HEK293 (cell line): ENCODE data around the gene ADGRD1.

Experiments
- CTCF ChIA-PET: fragments of 350-600 bp; formaldehyde crosslinking; extraction: SDS; loops from one replicate; lab custom pipeline; 2021; ENCODE audit warnings: antibody characterized with exemption; lab: Yijun Ruan, JAX
- POLR2A ChIA-PET: fragments of 300-600 bp; formaldehyde crosslinking; extraction: SDS; loops from one replicate; lab custom pipeline; 2020; ENCODE audit warnings: antibody characterized with exemption, inconsistent platforms; lab: Yijun Ruan, JAX
- H3K27ac ChIP-seq: fragments of 200-500 bp; sonication (Bioruptor generic); 2 replicates; pipeline ENCODE4 v1.5.1; 2014; ENCODE audit warnings: low read depth, low read length, control low read depth, inconsistent platforms; ENCODE audit errors: extremely low read depth
- H3K36me3 ChIP-seq, 2 experiments: fragments of 200-500 bp in 1 of 2; sonication (Bioruptor generic) in 1 of 2; 1 replicate in 1 of 2; 2 replicates in 1 of 2; pipeline ENCODE4 v1.5.1; 2014 to 2017; ENCODE audit warnings: inconsistent platforms in 2 of 2, low read length in 2 of 2; ENCODE audit not compliant: control insufficient read depth in 2 of 2, insufficient read depth in 1 of 2
- H3K4me1 ChIP-seq: fragments of 200-500 bp; sonication (Bioruptor generic); 2 replicates; pipeline ENCODE4 v1.5.1; 2014; ENCODE audit warnings: mild to moderate bottlenecking, low read length, inconsistent platforms; ENCODE audit not compliant: control insufficient read depth, insufficient read depth
- H3K4me3 ChIP-seq: 2 replicates; pipeline ENCODE4 v1.5.1; 2011; ENCODE audit warnings: low read depth, mild to moderate bottlenecking, control low read depth, low read length, moderate library complexity
- H3K9me3 ChIP-seq: fragments of 200-500 bp; sonication (Bioruptor generic); 2 replicates; pipeline ENCODE4 v1.5.1; 2014; ENCODE audit warnings: low read depth, low read length, inconsistent platforms; ENCODE audit not compliant: control insufficient read depth, insufficient read depth
- CTCF ChIP-seq: fragments of 450-650 bp; formaldehyde crosslinking; IDR thresholded peaks from 2 replicates; pipeline ENCODE4 v1.5.1; 2016; ENCODE audit warnings: missing biosample characterization, missing genetic modification characterization
- KLF7 ChIP-seq: fragments of 450-650 bp; formaldehyde crosslinking; IDR thresholded peaks from 2 replicates; pipeline ENCODE4 v1.5.1; 2016; ENCODE audit warnings: missing biosample characterization, missing genetic modification characterization, borderline replicate concordance
- MYNN ChIP-seq: fragments of 450-650 bp; formaldehyde crosslinking; IDR thresholded peaks from 2 replicates; pipeline ENCODE4 v1.5.1; 2016; ENCODE audit warnings: missing biosample characterization, missing genetic modification characterization, borderline replicate concordance
- MZF1 ChIP-seq: fragments of 450-650 bp; formaldehyde crosslinking; IDR thresholded peaks from 2 replicates; pipeline ENCODE4 v1.5.1; 2017; ENCODE audit warnings: missing biosample characterization, missing genetic modification characterization, borderline replicate concordance
- REPIN1 ChIP-seq: fragments of 450-650 bp; formaldehyde crosslinking; IDR thresholded peaks from 2 replicates; pipeline ENCODE4 v1.5.1; 2017; ENCODE audit warnings: missing biosample characterization, missing genetic modification characterization, low read depth
- SALL2 ChIP-seq: fragments of 450-650 bp; formaldehyde crosslinking; IDR thresholded peaks from 2 replicates; pipeline ENCODE4 v1.5.0; 2017; ENCODE audit warnings: missing biosample characterization, mild to moderate bottlenecking, missing genetic modification characterization, borderline replicate concordance
- ZBTB7A ChIP-seq: fragments of 450-650 bp; formaldehyde crosslinking; IDR thresholded peaks from 2 replicates; pipeline ENCODE4 v1.5.1; 2016; ENCODE audit warnings: low read depth, missing biosample characterization, missing genetic modification characterization
- ZEB2 ChIP-seq: fragments of 450-650 bp; formaldehyde crosslinking; IDR thresholded peaks from 2 replicates; pipeline ENCODE4 v1.5.1; 2016; ENCODE audit warnings: missing biosample characterization, missing genetic modification characterization
- ZFP3 ChIP-seq: fragments of 450-650 bp; formaldehyde crosslinking; IDR thresholded peaks from 2 replicates; pipeline ENCODE4 v1.5.1; 2016; ENCODE audit warnings: low read depth, missing biosample characterization, missing genetic modification characterization
- ZNF184 ChIP-seq: fragments of 450-650 bp; IDR thresholded peaks from 2 replicates; pipeline ENCODE4 v1.5.1; 2018; ENCODE audit warnings: missing biosample characterization, mild to moderate bottlenecking, missing genetic modification characterization
- ZNF530 ChIP-seq: fragments of 450-650 bp; formaldehyde crosslinking; IDR thresholded peaks from 2 replicates; pipeline ENCODE4 v1.5.1; 2016; ENCODE audit warnings: low read depth, missing biosample characterization, missing genetic modification characterization
- ZNF585B ChIP-seq: fragments of 450-650 bp; formaldehyde crosslinking; IDR thresholded peaks from 2 replicates; pipeline ENCODE4 v1.5.1; 2016; ENCODE audit warnings: missing biosample characterization, missing genetic modification characterization
- ZNF621 ChIP-seq: fragments of 450-650 bp; formaldehyde crosslinking; IDR thresholded peaks from 2 replicates; pipeline ENCODE4 v1.5.1; 2017; ENCODE audit warnings: missing biosample characterization, missing genetic modification characterization
- ZNF701 ChIP-seq: fragments of 450-650 bp; formaldehyde crosslinking; IDR thresholded peaks from 2 replicates; pipeline ENCODE4 v1.5.1; 2016; ENCODE audit warnings: missing biosample characterization, missing genetic modification characterization
- ZNF707 ChIP-seq: fragments of 450-650 bp; formaldehyde crosslinking; IDR thresholded peaks from 2 replicates; pipeline ENCODE4 v1.5.1; 2016; ENCODE audit warnings: missing biosample characterization, missing genetic modification characterization
- ZNF747 ChIP-seq: fragments of 450-650 bp; formaldehyde crosslinking; IDR thresholded peaks from 2 replicates; pipeline ENCODE4 v1.5.1; 2016; ENCODE audit warnings: missing biosample characterization, missing genetic modification characterization
- ZNF837 ChIP-seq: fragments of 450-650 bp; formaldehyde crosslinking; IDR thresholded peaks from 2 replicates; pipeline ENCODE4 v1.5.1; 2016; ENCODE audit warnings: missing biosample characterization, missing genetic modification characterization
- ZNF843 ChIP-seq: fragments of 450-650 bp; formaldehyde crosslinking; IDR thresholded peaks from 2 replicates; pipeline ENCODE4 v1.5.1; 2016; ENCODE audit warnings: missing biosample characterization, missing genetic modification characterization
- TF ChIP-seq, protein P1 (sequence below): fragments of 450-650 bp; formaldehyde crosslinking; IDR thresholded peaks from 2 replicates; pipeline ENCODE4 v1.5.1; 2016; ENCODE audit warnings: missing biosample characterization, missing genetic modification characterization
- TF ChIP-seq, protein P2 (sequence below): fragments of 450-650 bp; formaldehyde crosslinking; IDR thresholded peaks from 2 replicates; pipeline ENCODE4 v1.5.1; 2016; ENCODE audit warnings: missing biosample characterization, missing genetic modification characterization

ADGRD1 gene

GRCh38 chr12:131026754-131027153 lies 73.0 kb downstream of the ADGRD1 start:
- POLR2A ChIA-PET: no interaction called here
- Histone ChIP-seq H3K9me3 (no peaks in the 10 kb centered on the region), H3K4me3 (no peak overlapping the region), H3K36me3 (no peaks in the 10 kb centered on the region), H3K27ac (no peak overlapping the region), H3K4me1 (no peaks in the 10 kb centered on the region)
- CTCF ChIA-PET: no interaction called here
- no peak for TF ChIP-seq ZNF621 (tag by site-specific recombination)
- TF ChIP-seq ZNF701 (tag by site-specific recombination): no peak
- TF ChIP-seq CTCF: no peak
- TF ChIP-seq REPIN1: no peak
- TF ChIP-seq ZNF530 (tag by site-specific recombination): no peak
- TF ChIP-seq, protein P1, sequence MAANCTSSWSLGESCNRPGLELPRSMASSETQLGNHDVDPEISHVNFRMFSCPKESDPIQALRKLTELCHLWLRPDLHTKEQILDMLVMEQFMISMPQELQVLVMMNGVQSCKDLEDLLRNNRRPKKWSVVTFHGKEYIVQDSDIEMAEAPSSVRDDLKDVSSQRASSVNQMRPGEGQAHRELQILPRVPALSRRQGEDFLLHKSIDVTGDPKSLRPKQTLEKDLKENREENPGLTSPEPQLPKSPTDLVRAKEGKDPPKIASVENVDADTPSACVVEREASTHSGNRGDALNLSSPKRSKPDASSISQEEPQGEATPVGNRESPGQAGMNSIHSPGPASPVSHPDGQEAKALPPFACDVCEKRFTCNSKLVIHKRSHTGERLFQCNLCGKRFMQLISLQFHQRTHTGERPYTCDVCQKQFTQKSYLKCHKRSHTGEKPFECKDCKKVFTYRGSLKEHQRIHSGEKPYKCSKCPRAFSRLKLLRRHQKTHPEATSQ (tag by site-specific recombination): no peak
- TF ChIP-seq MYNN (tag by site-specific recombination): no peak
- no peak for TF ChIP-seq ZNF843 (tag by site-specific recombination)
- TF ChIP-seq ZBTB7A: no peak
- TF ChIP-seq SALL2 (tag by site-specific recombination): no peak
- TF ChIP-seq MZF1: no peak
- no peak for TF ChIP-seq ZNF184 (tag by site-specific recombination)
- no peak for TF ChIP-seq ZEB2
- TF ChIP-seq ZNF837: no peak
- TF ChIP-seq, protein P2, sequence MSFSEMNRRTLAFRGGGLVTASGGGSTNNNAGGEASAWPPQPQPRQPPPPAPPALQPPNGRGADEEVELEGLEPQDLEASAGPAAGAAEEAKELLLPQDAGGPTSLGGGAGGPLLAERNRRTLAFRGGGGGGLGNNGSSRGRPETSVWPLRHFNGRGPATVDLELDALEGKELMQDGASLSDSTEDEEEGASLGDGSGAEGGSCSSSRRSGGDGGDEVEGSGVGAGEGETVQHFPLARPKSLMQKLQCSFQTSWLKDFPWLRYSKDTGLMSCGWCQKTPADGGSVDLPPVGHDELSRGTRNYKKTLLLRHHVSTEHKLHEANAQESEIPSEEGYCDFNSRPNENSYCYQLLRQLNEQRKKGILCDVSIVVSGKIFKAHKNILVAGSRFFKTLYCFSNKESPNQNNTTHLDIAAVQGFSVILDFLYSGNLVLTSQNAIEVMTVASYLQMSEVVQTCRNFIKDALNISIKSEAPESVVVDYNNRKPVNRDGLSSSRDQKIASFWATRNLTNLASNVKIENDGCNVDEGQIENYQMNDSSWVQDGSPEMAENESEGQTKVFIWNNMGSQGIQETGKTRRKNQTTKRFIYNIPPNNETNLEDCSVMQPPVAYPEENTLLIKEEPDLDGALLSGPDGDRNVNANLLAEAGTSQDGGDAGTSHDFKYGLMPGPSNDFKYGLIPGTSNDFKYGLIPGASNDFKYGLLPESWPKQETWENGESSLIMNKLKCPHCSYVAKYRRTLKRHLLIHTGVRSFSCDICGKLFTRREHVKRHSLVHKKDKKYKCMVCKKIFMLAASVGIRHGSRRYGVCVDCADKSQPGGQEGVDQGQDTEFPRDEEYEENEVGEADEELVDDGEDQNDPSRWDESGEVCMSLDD (tag by site-specific recombination): no peak
- TF ChIP-seq ZFP3: no peak

DNA sequence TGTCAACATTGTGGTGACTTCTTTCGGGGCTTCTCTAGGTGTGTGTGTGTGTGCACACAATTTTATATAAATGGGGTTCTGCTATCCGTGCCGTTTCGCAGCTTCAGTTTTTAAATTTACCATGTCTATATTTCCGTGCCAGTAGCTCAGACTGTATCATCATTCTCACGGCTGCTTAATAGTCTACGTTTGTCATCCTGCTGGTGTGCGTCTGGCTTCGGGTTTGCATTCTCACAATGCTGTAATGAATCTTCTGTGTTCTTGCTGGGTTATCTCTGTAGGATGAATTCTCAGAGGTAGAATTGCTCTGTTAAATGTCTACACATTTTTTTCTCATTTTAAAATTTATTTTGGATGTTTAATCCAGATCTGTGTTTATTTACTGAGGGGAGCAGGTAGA lies 73.6 kb downstream of the ADGRD1 start:
- no peak for TF ChIP-seq KLF7 (tag by site-specific recombination)
- no peak for TF ChIP-seq ZNF621 (tag by site-specific recombination)
- TF ChIP-seq ZNF585B (tag by site-specific recombination): no peak
- no peak for TF ChIP-seq ZNF747 (tag by site-specific recombination)
- no peak for TF ChIP-seq ZNF707
- CTCF ChIA-PET: no interaction called here

More for the DNA sequence above, 73.6 kb downstream of the ADGRD1 start:
- Histone ChIP-seq H3K27ac (no peak overlapping the region), H3K4me1 (no peaks in the 10 kb centered on the region), H3K4me3 (no peak overlapping the region), H3K9me3 (no peaks in the 10 kb centered on the region), H3K36me3 (no peaks in the 10 kb centered on the region)
- POLR2A ChIA-PET: no interaction called here
